KMS-11 (cell line): ENCODE data around the gene FN3KRP.

Source experiments
- H2AFZ ChIP-seq: fragments of 200-600 bp; sonication (generic); 2 replicates; pipeline ENCODE4 v1.6.1; 2016; ENCODE audit warnings: antibody characterized with exemption, mixed run types, low read depth
- H3K27ac ChIP-seq: fragments of 200-600 bp; sonication (generic); 2 replicates; pipeline ENCODE4 v1.6.1; 2016; ENCODE audit warnings: mild to moderate bottlenecking, mixed run types
- H3K27me3 ChIP-seq: fragments of 200-600 bp; sonication (generic); 2 replicates; pipeline ENCODE4 v1.6.1; 2017; ENCODE audit warnings: mild to moderate bottlenecking, low read depth, mixed run types, moderate library complexity; ENCODE audit not compliant: insufficient read depth
- H3K36me3 ChIP-seq: fragments of 200-600 bp; sonication (generic); 2 replicates; pipeline ENCODE4 v1.6.1; 2017; ENCODE audit warnings: mild to moderate bottlenecking, mixed run types; ENCODE audit not compliant: insufficient read depth
- H3K4me1 ChIP-seq: fragments of 200-600 bp; sonication (generic); 2 replicates; pipeline ENCODE4 v1.6.1; 2016; ENCODE audit warnings: mild to moderate bottlenecking, low read depth, mixed run types; ENCODE audit not compliant: poor library complexity, severe bottlenecking
- H3K4me2 ChIP-seq: fragments of 200-600 bp; sonication (generic); 2 replicates; pipeline ENCODE4 v1.7.0; 2016; ENCODE audit warnings: mild to moderate bottlenecking, mixed run types
- H3K4me3 ChIP-seq: fragments of 200-600 bp; sonication (generic); IDR thresholded peaks from 2 replicates; pipeline ENCODE4 v1.6.1; 2017; ENCODE audit warnings: low read depth, low read length, mixed read lengths; ENCODE audit not compliant: insufficient read depth
- H3K79me2 ChIP-seq: fragments of 200-600 bp; sonication (generic); 2 replicates; pipeline ENCODE4 v1.6.1; 2016; ENCODE audit warnings: low read depth, mixed run types; ENCODE audit not compliant: insufficient read depth
- H3K9ac ChIP-seq: fragments of 200-600 bp; sonication (generic); 2 replicates; pipeline ENCODE4 v1.6.1; 2016; ENCODE audit warnings: mild to moderate bottlenecking, mixed run types
- H4K20me1 ChIP-seq: fragments of 200-600 bp; sonication (generic); 2 replicates; pipeline ENCODE4 v1.6.1; 2016; ENCODE audit warnings: mild to moderate bottlenecking, mixed run types; ENCODE audit not compliant: insufficient read depth
- TF ChIP-seq, protein P1 (sequence below): fragments of 200-600 bp; sonication (generic); conservative IDR thresholded peaks from 2 replicates; pipeline ENCODE4 v1.6.1; 2017; ENCODE audit warnings: low read depth, mild to moderate bottlenecking, antibody characterized with exemption, low read length, moderate library complexity, mixed read lengths

FN3KRP gene

DNA sequence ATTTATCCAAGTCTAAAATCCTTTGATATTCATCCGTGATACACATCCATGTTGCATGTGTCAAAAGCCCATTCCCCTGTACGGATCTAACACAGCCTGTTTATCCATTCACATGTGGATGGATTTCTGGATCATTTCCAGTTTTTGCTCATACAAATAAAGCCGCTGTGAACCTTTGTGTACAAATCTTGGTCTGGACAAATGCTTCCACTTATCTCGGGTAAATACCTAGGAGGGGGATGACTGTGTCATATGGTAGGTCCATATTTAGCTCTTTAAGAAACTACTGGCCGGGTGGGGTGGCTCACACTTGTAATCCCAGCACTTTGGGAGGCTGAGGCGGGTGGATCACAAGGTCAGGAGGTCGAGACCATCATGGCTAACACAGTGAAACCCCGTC lies 29.0 kb downstream of the FN3KRP start:
- TF ChIP-seq, protein P1, sequence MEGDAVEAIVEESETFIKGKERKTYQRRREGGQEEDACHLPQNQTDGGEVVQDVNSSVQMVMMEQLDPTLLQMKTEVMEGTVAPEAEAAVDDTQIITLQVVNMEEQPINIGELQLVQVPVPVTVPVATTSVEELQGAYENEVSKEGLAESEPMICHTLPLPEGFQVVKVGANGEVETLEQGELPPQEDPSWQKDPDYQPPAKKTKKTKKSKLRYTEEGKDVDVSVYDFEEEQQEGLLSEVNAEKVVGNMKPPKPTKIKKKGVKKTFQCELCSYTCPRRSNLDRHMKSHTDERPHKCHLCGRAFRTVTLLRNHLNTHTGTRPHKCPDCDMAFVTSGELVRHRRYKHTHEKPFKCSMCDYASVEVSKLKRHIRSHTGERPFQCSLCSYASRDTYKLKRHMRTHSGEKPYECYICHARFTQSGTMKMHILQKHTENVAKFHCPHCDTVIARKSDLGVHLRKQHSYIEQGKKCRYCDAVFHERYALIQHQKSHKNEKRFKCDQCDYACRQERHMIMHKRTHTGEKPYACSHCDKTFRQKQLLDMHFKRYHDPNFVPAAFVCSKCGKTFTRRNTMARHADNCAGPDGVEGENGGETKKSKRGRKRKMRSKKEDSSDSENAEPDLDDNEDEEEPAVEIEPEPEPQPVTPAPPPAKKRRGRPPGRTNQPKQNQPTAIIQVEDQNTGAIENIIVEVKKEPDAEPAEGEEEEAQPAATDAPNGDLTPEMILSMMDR = no peak

DNA sequence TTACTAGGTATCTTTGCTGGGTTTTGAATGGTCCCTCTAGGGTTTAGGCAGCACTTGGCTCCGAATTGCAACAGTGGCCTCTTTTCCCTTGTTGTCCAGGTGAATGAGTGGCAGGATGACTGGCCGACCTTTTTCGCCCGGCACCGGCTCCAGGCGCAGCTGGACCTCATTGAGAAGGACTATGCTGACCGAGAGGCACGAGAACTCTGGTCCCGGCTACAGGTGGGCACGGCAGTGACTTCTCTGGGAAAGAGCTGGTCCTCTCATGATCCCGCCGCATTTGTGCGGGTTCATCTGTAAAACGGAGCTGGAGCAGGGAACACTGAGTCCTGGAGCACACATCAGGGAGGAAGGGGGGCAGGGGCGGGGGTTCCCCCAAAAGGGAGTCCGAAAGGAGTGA lies 32.2 kb downstream of the FN3KRP start:
- no peaks in the 10 kb centered on the region for H3K27me3 ChIP-seq
- H2AFZ ChIP-seq = no peak overlapping the region
- H3K27ac ChIP-seq = no peak overlapping the region
- H3K4me3 ChIP-seq = no peak overlapping the region
- H3K36me3 ChIP-seq = no peaks in the 10 kb centered on the region
- TF ChIP-seq, protein P1 = no peak
- peaks cover 8% of the 10 kb centered on the region for H3K4me1 ChIP-seq
- H3K9ac ChIP-seq = no peak overlapping the region
- H3K79me2 ChIP-seq = peaks cover 14% of the 10 kb centered on the region; the same call in 1 of the 2 replicates
- no peak overlapping the region for H3K4me2 ChIP-seq
- H4K20me1 ChIP-seq = no peaks in the 10 kb centered on the region

More for the DNA sequence above, 29.0 kb downstream of the FN3KRP start:
- Histone ChIP-seq H2AFZ (no peak overlapping the region), H3K27me3 (no peaks in the 10 kb centered on the region), H3K27ac (no peak overlapping the region), H4K20me1 (no peaks in the 10 kb centered on the region), H3K4me3 (no peak overlapping the region), H3K4me2 (no peak overlapping the region), H3K36me3 (no peaks in the 10 kb centered on the region), H3K79me2 (no peaks in the 10 kb centered on the region), H3K9ac (no peak overlapping the region), H3K4me1 (no peaks in the 10 kb centered on the region)

GRCh38 chr17:82750241-82750908 lies 33.9 kb downstream of the FN3KRP start:
- Histone ChIP-seq H3K4me1 (peaks cover 17% of the 10 kb centered on the region), H3K4me3 (no peak overlapping the region), H3K36me3 (no peaks in the 10 kb centered on the region), H3K4me2 (no peak overlapping the region), H3K9ac (no peak overlapping the region), H3K27me3 (no peaks in the 10 kb centered on the region), H3K27ac (no peak overlapping the region), H4K20me1 (no peaks in the 10 kb centered on the region), H3K79me2 (peaks cover 25% of the 10 kb centered on the region), H2AFZ (no peak overlapping the region)
- TF ChIP-seq, protein P1 = no peak

DNA sequence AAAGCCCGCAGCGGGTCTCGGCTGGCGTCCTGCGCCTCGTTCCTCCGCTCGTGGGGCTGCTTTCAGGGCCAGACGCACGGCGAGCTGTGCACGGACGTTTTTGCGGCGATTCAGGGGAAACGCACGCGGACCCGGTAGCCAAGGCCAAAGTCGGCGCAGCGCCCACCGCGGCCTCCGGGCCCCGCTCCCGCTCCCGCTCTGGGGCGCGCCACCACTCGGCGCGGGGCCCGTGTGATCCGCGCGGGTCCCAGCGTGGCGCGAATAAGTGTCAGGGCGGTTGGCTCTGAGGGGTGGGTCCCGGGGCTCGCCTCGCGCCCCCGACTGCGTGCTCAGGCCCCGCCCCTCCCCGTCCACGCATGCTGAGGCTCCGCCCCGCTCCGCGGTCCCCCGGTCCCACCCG lies 34.7 kb downstream of the FN3KRP start:
- Histone ChIP-seq H3K4me3 (no peak overlapping the region), H4K20me1 (peaks cover 4% of the 10 kb centered on the region; the same call in 1 of the 2 replicates), H3K4me1 (peaks cover 24% of the 10 kb centered on the region), H3K4me2 (no peak overlapping the region), H3K36me3 (no peaks in the 10 kb centered on the region), H2AFZ (peak overlapping the region; percentile 60; the same call in 1 of the 2 replicates), H3K9ac (peak overlapping the region; percentile 58; the same call in 1 of the 2 replicates), H3K27me3 (no peaks in the 10 kb centered on the region), H3K79me2 (peaks cover 33% of the 10 kb centered on the region), H3K27ac (no peak overlapping the region; the same call in 1 of the 2 replicates)
- TF ChIP-seq, protein P1 = no peak
